Glomerular visceral epithelial cell (primary cell): ENCODE measurements around the gene ADARB2.
"Not testable (repeated sequence)": the region's sequence is repeated elsewhere in the genome, so short reads cannot be mapped to it uniquely, and the experiment has no call there.

Source experiments
- DNase-seq: peaks from one replicate; pipeline ENCODE4 v3.0.0-alpha.2; 2016; ENCODE audit errors: extremely low spot score

Gene ADARB2

GRCh38 chr10:1549591-1550290, 187.6 kb downstream of the ADARB2 start:
- no peak for DNase-seq

GRCh38 chr10:1548596-1548995, 188.7 kb downstream of the ADARB2 start:
- no peak for DNase-seq

DNA sequence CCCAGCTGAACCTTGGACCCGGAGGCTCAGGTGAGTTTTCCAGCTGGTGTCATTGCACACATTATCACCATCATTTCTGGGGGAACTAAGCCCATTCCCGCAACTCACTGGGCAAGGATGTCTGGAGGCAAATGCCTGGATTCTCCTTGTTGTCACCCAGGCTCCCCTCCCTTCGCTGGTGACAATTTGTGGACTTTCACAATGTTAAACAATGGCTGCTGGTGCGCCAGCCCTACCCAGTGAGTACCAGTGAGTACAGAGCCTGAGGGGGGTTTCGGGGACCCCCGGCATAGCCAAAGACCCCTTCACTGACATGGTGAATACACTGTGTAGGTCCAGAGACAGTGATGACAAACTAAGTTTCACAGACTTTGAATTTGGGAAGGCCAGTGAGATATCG, 189.2 kb downstream of the ADARB2 start:
- no peak for DNase-seq

DNA sequence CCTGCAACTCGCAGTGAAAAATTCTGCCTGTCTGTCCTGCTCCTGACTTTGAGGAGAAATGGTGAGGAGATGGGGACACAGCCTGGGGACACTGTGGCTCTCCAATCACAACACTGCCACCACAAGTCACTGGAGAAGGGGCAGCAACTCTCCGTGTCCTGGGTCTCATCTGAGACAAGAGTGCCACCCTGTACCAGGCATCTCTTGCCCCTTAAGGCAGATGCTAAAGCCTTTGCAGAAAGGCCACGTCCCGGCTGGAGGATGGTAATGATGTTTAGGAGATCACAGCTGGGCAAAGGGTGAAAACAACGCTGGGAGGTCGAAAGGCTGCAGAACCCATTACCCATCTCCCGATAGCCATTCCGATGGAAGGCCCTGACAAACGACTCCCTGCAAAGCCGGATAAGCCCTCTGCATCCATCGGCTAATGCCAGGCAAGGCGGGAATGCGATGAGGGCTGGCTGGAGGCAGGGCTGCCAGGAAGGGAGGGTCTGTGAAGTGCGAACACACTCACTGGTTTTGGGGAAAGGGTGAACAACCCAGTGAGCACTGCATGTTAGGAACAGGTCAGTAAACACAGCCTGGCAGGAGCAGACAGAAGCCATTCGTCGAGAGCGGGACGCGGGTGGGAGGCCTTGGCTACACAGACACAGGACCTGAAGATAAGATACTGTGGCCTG, 190.8 kb downstream of the ADARB2 start:
- no peak for DNase-seq

DNA sequence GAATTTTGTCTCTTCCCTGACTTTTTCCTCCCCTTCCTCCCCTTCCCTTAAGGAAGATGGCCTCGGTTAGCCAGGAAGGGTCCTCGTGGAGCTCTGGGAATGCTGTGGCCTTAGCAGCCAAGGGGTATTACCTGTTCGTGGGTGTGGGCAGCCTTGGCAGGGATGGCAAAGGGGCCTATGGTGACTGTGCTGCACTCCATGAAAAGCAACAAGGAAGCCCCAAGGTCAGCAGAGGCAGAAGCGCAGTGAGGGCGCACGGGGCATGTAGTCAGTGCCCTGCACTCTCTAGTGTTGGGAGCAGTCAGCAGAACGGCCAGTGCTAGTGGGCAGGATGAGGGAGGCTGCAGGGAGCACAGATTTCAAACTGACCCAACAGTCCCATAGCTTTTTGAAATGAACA, 191.8 kb downstream of the ADARB2 start:
- DNase-seq, result no peak

DNA sequence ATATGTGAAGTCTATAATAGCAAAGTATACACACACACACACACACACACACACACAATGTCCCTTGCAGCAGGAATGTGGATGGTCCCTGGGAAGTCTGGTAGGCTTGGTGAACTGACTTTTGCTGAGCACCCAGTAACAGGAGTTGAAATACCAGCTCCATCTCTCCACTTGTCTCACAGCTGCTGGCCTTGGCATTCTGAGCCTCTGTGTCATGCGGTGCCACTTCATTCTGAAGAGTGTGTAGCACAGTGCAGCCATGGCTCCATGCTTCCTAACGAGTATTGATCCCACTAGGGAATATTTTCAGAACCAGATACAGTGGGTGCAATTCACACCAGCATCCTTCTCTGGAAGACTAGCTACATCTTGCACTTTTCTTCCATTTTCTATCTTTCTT, 192.4 kb downstream of the ADARB2 start:
- DNase-seq, result no peak

DNA sequence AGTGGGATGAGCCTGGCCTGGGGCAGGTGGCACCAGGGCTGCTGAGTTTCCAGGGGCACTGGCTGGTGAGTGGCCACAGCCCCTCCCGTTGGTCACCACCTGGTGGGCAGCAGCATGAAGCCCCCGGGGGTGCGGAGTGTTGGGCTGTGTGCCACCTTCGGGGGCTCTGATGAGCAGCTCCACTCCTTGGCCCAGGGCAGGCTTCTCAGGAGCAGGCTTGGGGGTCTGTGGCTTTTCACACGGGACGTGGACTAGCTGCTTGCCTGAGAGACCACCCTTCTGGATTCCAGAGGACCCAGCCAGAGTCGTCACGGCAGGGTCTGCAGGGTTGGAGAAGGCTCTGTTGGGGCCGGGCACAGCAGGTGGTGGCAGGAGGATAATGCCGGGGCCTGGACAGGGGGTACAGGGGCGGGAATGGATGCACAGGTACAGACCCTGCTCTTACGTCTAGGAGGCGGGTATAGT, 193.1 kb downstream of the ADARB2 start:
- DNase-seq, result no peak

- no peak for DNase-seq
Observed at GRCh38 chr10:1543596-1543995, 193.7 kb downstream of the ADARB2 start.

GRCh38 chr10:1542941-1543340, 194.4 kb downstream of the ADARB2 start:
- no peak for DNase-seq

GRCh38 chr10:1540144-1540543, 197.2 kb downstream of the ADARB2 start:
- no peak for DNase-seq

- no peak for DNase-seq
Observed at GRCh38 chr10:1539216-1539615, 198.1 kb downstream of the ADARB2 start.

- no peak for DNase-seq
Observed at GRCh38 chr10:1538531-1539061, 198.7 kb downstream of the ADARB2 start.

DNA sequence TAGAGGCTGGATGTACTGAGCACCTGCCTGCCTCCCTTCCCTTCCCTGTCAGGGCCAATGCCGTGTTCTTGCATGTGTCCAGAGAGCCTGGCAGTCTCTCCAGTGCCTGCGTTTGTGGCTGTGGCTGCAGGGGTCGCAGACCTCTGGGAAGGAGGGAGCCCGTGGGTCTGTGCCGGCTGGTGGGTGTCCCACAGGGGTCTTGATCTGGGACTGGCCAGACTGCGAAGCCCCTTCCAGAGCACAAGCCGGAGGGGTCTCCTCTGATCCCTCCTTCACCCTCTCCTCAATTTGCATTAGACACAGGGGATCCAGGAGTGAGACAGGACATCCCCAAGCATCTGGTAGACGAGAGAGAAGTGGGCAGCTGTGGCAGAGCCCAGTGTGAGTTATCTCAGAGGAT, 199.2 kb downstream of the ADARB2 start:
- DNase-seq, result no peak

DNA sequence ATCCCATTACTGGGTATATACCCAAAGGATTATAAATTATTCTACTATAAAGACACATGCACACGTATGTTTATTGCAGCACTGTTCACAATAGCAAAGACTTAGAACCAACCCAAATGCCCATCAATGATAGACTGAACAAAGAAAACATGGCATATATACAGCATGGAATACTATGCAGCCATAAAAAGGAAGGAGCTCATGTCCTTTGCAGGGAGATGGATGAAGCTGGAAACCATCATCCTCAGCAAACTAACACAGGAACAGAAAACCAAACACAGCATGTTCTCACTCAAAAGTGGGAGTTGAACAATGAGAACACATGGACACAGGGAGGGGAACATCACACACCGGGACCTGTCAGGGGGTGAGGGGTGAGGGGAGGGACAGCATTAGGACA, 199.9 kb downstream of the ADARB2 start:
- not testable (repeated sequence) for DNase-seq

DNA sequence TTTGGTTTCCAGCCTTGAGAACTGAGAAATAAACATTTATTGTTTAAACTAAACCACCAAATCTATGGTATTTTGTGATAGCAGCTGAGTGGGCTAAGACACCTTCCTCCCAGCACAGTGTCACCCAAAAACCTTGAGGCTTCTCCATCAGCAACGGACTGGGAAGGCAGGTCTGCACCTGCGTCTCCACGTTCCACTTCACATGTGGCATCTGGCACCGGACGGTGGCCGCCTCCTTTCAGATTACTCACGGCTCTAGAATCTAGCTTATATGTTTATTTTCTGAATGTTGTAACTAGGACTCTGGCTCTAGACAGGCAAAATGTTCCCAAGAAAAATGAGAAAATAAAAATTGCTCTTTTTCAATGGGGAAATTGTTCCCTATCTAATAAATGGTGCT, 201.0 kb downstream of the ADARB2 start:
- no peak for DNase-seq

DNA sequence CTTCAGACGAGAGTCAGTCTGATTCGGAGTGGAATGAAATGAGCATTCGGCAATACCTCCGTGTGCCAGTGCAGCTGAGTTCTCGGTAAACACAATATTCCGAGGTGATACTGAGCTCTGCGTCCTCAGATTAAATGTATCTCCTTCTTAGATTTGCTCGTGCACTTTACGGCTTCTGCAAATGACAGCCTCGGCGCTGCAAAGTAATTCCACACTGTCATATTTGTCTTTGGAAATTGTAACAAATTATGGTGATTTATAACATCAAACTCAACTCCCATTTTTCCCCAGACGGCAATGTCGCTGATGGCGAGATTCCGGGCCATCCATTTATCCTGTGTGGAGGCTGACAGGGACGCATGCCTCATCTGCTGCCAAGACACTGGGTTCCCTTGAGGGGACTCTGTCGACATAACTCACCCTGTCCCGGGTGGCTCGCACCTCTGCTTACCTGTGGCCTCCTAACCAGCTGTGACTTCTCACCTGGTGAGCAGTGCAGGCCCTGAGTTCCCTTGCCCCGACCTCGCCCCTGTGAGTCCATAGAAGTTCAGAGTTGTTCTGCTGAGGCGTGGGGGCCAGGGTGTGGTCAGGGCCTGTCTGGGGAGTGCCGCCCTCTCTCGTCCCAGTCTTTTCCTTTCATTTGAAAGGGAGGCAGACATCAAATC, 201.9 kb downstream of the ADARB2 start:
- no peak for DNase-seq

DNA sequence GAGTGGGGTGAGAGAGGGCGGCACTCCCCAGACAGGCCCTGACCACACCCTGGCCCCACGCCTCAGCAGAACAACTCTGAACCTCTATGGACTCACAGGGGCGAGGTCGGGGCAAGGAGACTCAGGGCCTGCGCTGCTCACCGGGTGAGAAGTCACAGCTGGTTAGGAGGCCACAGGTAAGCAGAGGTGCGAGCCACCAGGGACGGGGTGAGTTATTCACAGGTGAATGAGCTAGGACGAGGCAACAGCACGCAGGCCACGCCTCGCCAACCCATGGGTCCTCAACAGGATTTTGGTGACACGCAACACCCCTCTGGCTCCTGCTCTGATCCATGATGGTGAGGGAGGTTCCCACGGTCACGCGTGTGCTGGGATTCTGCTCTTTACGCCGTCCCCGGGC, 202.5 kb downstream of the ADARB2 start:
- DNase-seq, result no peak

DNA sequence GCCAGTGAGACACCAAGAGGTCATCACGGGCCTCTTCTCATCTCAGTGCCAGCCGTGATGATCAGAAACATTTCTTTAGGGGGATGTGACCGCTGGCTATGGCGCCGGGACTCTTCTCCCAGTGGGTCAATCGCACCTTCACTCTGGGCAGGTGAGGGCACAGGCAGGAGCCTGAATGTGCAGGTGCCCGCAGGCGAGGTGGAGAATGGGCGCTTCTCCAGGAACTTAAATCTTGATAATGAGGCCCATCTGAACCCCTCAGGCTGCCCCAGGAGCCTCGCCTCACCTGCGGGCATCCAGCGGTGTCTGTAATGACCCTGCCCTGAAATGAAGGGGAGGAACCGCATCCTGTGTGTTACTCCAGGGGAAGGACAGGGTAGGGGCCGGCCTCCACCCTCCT, 204.7 kb downstream of the ADARB2 start:
- DNase-seq, result no peak

DNA sequence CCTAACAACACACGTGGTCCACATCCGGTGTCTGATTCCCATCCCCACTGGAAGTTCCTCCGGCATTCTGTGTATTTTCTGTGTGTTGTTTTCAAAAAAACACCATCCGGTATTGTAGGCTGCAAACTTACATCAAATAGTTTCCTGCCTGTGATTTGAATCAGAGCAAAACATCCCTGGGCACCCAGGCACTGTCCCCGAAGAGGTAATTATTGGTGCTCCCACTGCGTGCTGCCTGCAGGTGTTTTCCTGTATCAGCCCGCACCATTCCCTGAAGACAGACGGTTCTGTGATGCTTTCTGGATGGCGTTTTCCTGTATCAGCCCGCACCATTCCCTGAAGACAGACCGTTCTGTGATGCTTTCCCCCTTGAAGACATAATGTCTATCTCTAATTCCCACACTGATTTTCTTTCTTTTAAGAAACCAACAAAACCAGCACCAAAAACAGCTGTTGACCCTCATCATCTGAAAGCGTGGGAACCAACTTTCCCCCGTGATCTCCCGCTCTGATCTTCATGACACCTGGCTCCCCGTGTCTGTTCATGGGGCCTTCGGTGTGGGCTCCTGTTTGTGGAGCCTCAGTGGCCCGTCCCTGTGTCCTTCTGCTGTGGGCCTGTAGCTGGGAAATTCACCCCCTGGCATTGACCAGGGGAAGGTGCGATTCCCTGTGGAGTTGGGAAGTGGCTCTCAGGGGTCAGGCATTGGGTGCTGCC, 205.3 kb downstream of the ADARB2 start:
- no peak for DNase-seq

DNA sequence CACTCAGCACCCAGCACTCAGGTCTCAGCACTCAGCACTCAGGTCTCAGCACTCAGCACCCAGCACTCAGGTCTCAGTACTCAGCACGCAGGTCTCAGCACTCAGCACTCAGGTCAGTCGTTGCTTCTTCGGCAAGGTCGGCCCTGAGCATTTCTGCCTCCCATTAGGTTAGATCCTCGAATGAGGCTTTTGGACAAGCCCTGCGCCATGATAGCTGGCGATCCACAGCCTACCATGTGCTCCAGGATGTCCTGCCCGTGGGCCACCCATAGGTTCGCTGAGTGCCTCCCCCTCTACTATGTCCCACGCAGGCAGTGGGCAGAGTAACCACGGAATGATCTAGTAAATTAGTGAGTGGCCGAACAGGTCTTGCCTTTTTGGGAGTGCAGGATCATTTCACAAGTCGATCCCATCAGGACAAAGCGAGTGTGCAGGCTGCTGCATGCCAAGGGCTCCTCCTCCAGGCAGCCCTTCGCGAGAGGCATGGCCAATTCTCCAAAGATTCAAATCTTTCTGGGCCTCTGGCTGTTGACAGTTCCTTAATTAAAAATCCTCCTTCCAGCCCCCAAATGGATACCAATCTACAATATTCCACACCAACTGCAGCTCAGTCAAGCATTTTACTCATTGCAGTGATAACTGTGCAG, 206.3 kb downstream of the ADARB2 start:
- no peak for DNase-seq

DNA sequence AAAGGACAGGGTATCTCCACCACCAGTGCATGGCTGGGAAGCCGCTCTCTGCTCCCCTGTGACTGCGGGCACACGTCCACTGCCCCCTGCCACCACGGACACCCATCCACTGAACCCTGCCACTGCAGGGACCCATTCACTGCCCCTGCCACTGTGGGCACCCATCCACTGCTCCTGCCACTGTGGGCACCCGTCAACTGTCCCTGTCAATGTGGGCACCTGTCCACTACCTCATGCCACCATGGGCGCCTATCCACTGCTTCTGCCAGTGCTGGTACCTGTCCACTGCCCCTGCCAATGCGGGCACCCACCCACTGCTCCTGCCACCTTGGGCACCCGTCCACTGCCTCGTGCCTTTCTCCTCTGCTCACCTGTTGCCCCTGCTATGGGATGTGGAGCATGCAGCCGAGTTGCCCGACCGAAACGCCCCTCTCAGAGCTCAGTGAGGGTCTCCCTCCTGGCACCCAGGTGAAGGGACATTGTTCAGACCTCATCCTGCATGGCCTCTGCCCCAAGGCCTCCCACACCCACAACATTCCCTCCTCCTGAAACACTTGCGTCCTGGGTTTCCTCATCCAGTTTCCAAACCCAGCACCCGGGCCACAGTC, 207.4 kb downstream of the ADARB2 start:
- DNase-seq, result no peak
